ENCODE measurements around the gene CHD1. TPM values are rescaled to one million over a fixed set of nuclear protein-coding genes. Genes with fewer than 3 reads are reported as not detected.

The CHD1 gene
- total RNA-seq, 2 donors from 2014 or later = 29.7 to 40.0 TPM

DNA sequence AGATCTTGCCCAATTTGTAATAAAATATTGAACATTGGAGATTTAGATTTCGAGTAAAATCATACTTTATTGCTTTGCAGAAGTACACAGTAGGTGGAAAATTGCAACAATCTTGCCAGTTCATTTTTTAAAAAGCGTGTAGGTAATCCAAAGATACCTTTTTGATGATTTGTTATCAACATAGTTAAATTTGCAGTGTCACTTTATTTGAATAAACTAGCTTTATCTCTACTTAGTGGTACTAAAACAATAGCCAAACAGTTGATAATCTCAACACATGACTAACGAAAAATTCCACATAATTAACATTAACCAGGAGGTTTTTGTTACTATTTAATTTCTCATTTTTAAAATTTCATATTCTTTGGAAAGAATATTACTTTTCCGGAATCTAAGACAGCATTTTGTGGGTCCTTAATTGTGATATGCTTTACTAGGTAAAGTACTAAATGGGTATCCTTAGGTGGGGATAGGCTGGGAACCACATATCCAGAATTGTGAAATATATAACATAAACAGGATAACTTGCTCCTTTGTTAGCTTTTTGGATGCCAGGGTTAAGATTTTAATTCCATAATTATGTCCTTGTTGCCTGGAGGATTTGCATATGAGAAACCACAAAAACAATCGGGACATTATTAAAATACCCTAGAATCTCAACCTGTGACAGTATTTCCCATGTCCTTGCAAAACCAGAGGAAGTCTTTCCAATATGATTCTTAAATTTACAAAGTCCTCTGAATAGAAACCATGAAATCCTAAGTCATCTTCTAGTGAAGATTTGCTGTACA, 2.4 kb upstream of the CHD1 start:
- H3K9me3 ChIP-seq = no peaks in the 10 kb centered on the region
- H3K4me1 ChIP-seq = peaks cover 31% of the 10 kb centered on the region
- no peak overlapping the region for H3K4me3 ChIP-seq
- no peak for ATAC-seq
- H3K36me3 ChIP-seq (replicated peaks in 1 of 2; ENCODE audit: insufficient read depth in 1 of 2, low read depth in 2 of 2) = no peaks in the 10 kb centered on the region
- H3K27me3 ChIP-seq = no peaks in the 10 kb centered on the region
- intact Hi-C loops (cut with DNase I) = no loop called here
- H3K27ac ChIP-seq = peak overlapping the region in 1 of 4 donors; percentile 97
- 37 to 42% methylated on average over 5 of the region's 5 CpGs for WGBS, 2 donors
- no peak for TF ChIP-seq POLR2A (IDR thresholded peaks at IDR 0.05)
- TF ChIP-seq, protein P1, sequence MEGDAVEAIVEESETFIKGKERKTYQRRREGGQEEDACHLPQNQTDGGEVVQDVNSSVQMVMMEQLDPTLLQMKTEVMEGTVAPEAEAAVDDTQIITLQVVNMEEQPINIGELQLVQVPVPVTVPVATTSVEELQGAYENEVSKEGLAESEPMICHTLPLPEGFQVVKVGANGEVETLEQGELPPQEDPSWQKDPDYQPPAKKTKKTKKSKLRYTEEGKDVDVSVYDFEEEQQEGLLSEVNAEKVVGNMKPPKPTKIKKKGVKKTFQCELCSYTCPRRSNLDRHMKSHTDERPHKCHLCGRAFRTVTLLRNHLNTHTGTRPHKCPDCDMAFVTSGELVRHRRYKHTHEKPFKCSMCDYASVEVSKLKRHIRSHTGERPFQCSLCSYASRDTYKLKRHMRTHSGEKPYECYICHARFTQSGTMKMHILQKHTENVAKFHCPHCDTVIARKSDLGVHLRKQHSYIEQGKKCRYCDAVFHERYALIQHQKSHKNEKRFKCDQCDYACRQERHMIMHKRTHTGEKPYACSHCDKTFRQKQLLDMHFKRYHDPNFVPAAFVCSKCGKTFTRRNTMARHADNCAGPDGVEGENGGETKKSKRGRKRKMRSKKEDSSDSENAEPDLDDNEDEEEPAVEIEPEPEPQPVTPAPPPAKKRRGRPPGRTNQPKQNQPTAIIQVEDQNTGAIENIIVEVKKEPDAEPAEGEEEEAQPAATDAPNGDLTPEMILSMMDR (IDR thresholded peaks at IDR 0.05) = no peak
- no peak for DNase-seq

GRCh38 chr5:98929710-98930298, 997 bp upstream of the CHD1 start:
- H3K27ac ChIP-seq = peak overlapping the region; percentile 88 to 98 (median 97)
- peak; percentile 27 to 46 (median 30) for DNase-seq
- H3K9me3 ChIP-seq = no peaks in the 10 kb centered on the region
- no peak for ATAC-seq
- no peaks in the 10 kb centered on the region for H3K27me3 ChIP-seq
- H3K36me3 ChIP-seq (replicated peaks in 1 of 2; ENCODE audit: insufficient read depth in 1 of 2, low read depth in 2 of 2) = no peaks in the 10 kb centered on the region
- intact Hi-C loops (cut with DNase I) = no loop called here
- peak overlapping the region; percentile 21 to 60 for H3K4me3 ChIP-seq
- TF ChIP-seq POLR2A (IDR thresholded peaks at IDR 0.05) = no peak
- TF ChIP-seq, protein P1 (IDR thresholded peaks at IDR 0.05) = no peak
- peaks cover 39% of the 10 kb centered on the region for H3K4me1 ChIP-seq
- WGBS, 2 donors = 2 to 3% methylated on average over 21 of the region's 21 CpGs

- Histone ChIP-seq H3K4me3 (peak overlapping the region; percentile 6 to 77), H3K4me1 (peaks cover 43% of the 10 kb centered on the region), H3K36me3 (replicated peaks in 1 of 2; ENCODE audit: insufficient read depth in 1 of 2, low read depth in 2 of 2) (peaks cover 0 to 5% of the 10 kb centered on the region in 2 donors), H3K27me3 (no peaks in the 10 kb centered on the region), H3K27ac (peak overlapping the region; percentile 88 to 98 (median 97)), H3K9me3 (no peaks in the 10 kb centered on the region)
- 0 to 2% methylated on average over 18 to 103 of the region's 106 CpGs for WGBS, 2 donors
- DNase-seq (peak; percentile 47 to 78 (median 61)), ATAC-seq (peak; percentile 54)
- intact Hi-C loops (cut with DNase I) = no loop called here
- no peak for TF ChIP-seq POLR2A (IDR thresholded peaks at IDR 0.05)
- TF ChIP-seq, protein P1 (IDR thresholded peaks at IDR 0.05) = no peak
Observed at GRCh38 chr5:98927989-98928872, 576 bp downstream of the CHD1 start.

DNA sequence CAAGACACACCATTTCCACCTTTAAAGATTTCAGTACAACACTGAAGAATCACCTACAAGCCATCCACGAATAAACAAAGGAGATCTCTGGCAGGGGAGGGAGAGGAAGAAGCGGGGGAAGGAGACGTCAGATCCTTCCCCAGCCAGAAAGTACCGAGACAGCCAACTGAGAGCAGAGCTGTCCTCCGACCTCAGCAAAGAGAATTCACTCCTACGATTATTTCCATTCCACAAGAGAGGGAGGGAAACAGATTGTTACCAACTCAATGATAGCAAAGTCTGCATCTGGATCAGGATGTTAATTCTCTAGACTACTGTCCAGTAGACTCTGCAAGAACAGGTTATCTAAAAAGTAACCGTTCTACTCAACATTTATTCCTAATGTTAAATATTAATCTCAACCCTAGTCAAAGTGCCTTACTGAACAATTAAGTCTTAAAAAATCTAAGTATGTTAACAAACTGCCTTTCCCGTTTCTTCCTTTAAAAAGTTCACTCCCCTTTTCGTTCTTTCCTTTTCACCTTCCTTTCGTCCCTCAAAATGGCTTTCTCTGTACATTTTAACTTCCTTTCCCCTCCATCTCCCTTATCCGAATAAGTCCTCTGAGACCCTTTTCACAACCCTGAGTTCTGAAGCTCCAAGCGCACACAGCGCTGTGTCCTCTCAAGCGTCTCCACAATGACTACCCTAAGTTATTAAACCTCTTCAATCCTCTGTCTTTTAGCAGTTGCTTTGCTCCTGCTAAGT, 1.4 kb downstream of the CHD1 start:
- WGBS, 2 donors = 1 to 2% methylated on average over 14 of the region's 14 CpGs
- intact Hi-C loops (cut with DNase I) = no loop called here
- TF ChIP-seq, protein P1 (IDR thresholded peaks at IDR 0.05) = no peak
- TF ChIP-seq POLR2A (IDR thresholded peaks at IDR 0.05) = peak in 2 of 3 donors; percentile 40 to 54

More for the DNA sequence above, 1.4 kb downstream of the CHD1 start:
- peak in 3 of 4 donors; percentile 29 to 42 (median 33) for DNase-seq
- Histone ChIP-seq H3K4me3 (peak overlapping the region; percentile 6 to 77), H3K9me3 (no peaks in the 10 kb centered on the region), H3K4me1 (peaks cover 39% of the 10 kb centered on the region), H3K27ac (peak overlapping the region; percentile 88 to 98 (median 97)), H3K36me3 (replicated peaks in 1 of 2; ENCODE audit: insufficient read depth in 1 of 2, low read depth in 2 of 2) (peaks cover 0 to 11% of the 10 kb centered on the region in 2 donors), H3K27me3 (no peaks in the 10 kb centered on the region)
- no peak for ATAC-seq

Measured in body of pancreas (tissue), 4 donors.